GM12878 (cell line): ENCODE data around the gene NLGN1. TPM values are rescaled to one million over a fixed set of nuclear protein-coding genes. Genes with fewer than 3 reads are reported as not detected.

Source experiments
- ATAC-seq: fragments of 200-7000 bp; cut with Tn5 transposase; 3 replicates; pipeline ENCODE4 v1.9.1; 2020; ENCODE audit warnings: mild to moderate bottlenecking, moderate library complexity
- BruUV-seq: library from RNA; stranded (reverse); fragments of 400-500 nt; replicated peaks from 2 replicates; lab custom pipeline; 2021; lab: Mats Ljungman, UMichigan
- CTCF ChIA-PET: fragments of 300-600 bp; sonication (Branson Sonifier 250); formaldehyde crosslinking; extraction: SDS; loops from one replicate; lab custom pipeline; 2021; ENCODE audit warnings: inconsistent platforms; lab: Yijun Ruan, JAX
- POLR2A ChIA-PET: fragments of 350-600 bp; formaldehyde crosslinking; extraction: SDS; loops from one replicate; lab custom pipeline; 2021; ENCODE audit warnings: inconsistent platforms; lab: Charles Lee
- RAD21 ChIA-PET: fragments of 300-600 bp; sonication (Branson Sonifier 250); formaldehyde crosslinking; loops from one replicate; lab custom pipeline; 2023; ENCODE audit warnings: antibody characterized with exemption; ENCODE audit not compliant: unreplicated experiment; lab: Charles Lee
- SMC1A ChIA-PET: fragments of 300-600 bp; sonication (Branson Sonifier 250); formaldehyde crosslinking; loops from one replicate; lab custom pipeline; 2023; ENCODE audit not compliant: unreplicated experiment, uncharacterized antibody; lab: Charles Lee
- DNase-seq: peaks from one replicate; pipeline ENCODE4 v3.0.0-alpha.2; 2011; ENCODE audit warnings: low read depth, low spot score
- FAIRE-seq: peaks from 3 replicates; lab custom pipeline; 2011; peaks lifted over from hg19 to GRCh38; lab: Jason Lieb, UNC
- H2AFZ ChIP-seq: 2 replicates; pipeline ENCODE4 v1.6.0; 2011; ENCODE audit warnings: low read depth, low read length, control low read depth; ENCODE audit not compliant: control insufficient read depth
- H3K27ac ChIP-seq: 2 replicates; pipeline ENCODE4 v1.5.1; 2011; ENCODE audit warnings: control low read depth; ENCODE audit not compliant: control insufficient read depth, insufficient read depth
- H3K27me3 ChIP-seq, 2 experiments: replicated peaks in 1 of 2; 2 replicates each; pipeline versions ENCODE4 v1.6.0 to v1.6.1; 2011; ENCODE audit warnings: low read length in 1 of 2; ENCODE audit not compliant: control insufficient read depth in 2 of 2, insufficient read depth in 2 of 2
- H3K36me3 ChIP-seq, 2 experiments: 2 replicates each; pipeline ENCODE4 v1.5.1; 2011; ENCODE audit warnings: low read length in 1 of 2; ENCODE audit not compliant: control insufficient read depth in 2 of 2, insufficient read depth in 2 of 2
- H3K4me1 ChIP-seq: 2 replicates; pipeline ENCODE4 v1.6.1; 2011; ENCODE audit warnings: mild to moderate bottlenecking, low read length, moderate library complexity, mixed read lengths; ENCODE audit not compliant: control insufficient read depth, insufficient read depth
- H3K4me2 ChIP-seq: 2 replicates; pipeline ENCODE4 v1.6.0; 2011; ENCODE audit warnings: control low read depth; ENCODE audit not compliant: control insufficient read depth, insufficient read depth
- H3K4me3 ChIP-seq: fragments of 200-600 bp; sonication (generic); 2 replicates; pipeline ENCODE4 v1.5.1; 2016
- H3K79me2 ChIP-seq: 2 replicates; pipeline ENCODE4 v1.6.0; 2011; ENCODE audit warnings: low read length; ENCODE audit not compliant: control insufficient read depth, insufficient read depth
- H3K9ac ChIP-seq: 2 replicates; pipeline ENCODE4 v1.8.0; 2011; ENCODE audit warnings: low read length, control low read depth, mixed read lengths; ENCODE audit not compliant: control insufficient read depth, insufficient read depth
- H3K9me3 ChIP-seq: replicated peaks from 3 replicates; pipeline ENCODE4 v1.5.1; 2011; ENCODE audit warnings: mild to moderate bottlenecking, low read length; ENCODE audit not compliant: control insufficient read depth, insufficient read depth
- H4K20me1 ChIP-seq: 2 replicates; pipeline ENCODE4 v1.6.0; 2011; ENCODE audit not compliant: control insufficient read depth, insufficient read depth
- CBFB ChIP-seq: IDR thresholded peaks from 2 replicates; pipeline ENCODE4 v1.6.1; 2016; ENCODE audit warnings: antibody characterized with exemption, low read depth
- CBX5 ChIP-seq: sonication (generic); IDR thresholded peaks from 2 replicates; pipeline ENCODE4 v1.6.1; 2016; ENCODE audit warnings: low read depth, moderate library complexity, mild to moderate bottlenecking, inconsistent platforms
- CUX1 ChIP-seq: IDR thresholded peaks from 2 replicates; pipeline ENCODE4 v1.6.1; 2012; ENCODE audit warnings: improper control_type of control experiment, low read depth, low read length; ENCODE audit not compliant: insufficient replicate concordance
- E2F4 ChIP-seq: IDR thresholded peaks from 2 replicates; pipeline ENCODE4 v1.6.1; 2012; ENCODE audit warnings: low read depth, low read length, improper control_type of control experiment
- E2F8 ChIP-seq: fragments of 450-650 bp; IDR thresholded peaks from 2 replicates; pipeline ENCODE4 v1.6.1; 2018; ENCODE audit warnings: mild to moderate bottlenecking, low read depth, moderate library complexity; ENCODE audit not compliant: partially characterized antibody
- EED ChIP-seq: sonication (generic); IDR thresholded peaks from 2 replicates; pipeline ENCODE4 v1.6.1; 2016; ENCODE audit warnings: antibody characterized with exemption, low read depth
- MAX ChIP-seq: IDR thresholded peaks from 2 replicates; pipeline ENCODE4 v1.6.1; 2012; ENCODE audit warnings: low read depth, low read length, improper control_type of control experiment
- PBX3 ChIP-seq: IDR thresholded peaks from 2 replicates; pipeline ENCODE4 v1.6.1; 2011; ENCODE audit warnings: mild to moderate bottlenecking, low read depth, low read length, moderate library complexity; ENCODE audit not compliant: insufficient replicate concordance
- POLR2A ChIP-seq: IDR thresholded peaks from 2 replicates; pipeline ENCODE4 v1.6.1; 2011; ENCODE audit warnings: low read depth, mild to moderate bottlenecking, low read length
- RBBP5 ChIP-seq: fragments of 200-600 bp; sonication (generic); conservative IDR thresholded peaks from 2 replicates; pipeline ENCODE4 v1.6.1; 2016
- RELA ChIP-seq: fragments of 450-650 bp; IDR thresholded peaks from 2 replicates; pipeline ENCODE4 v1.8.0; 2014; ENCODE audit warnings: borderline replicate concordance; ENCODE audit not compliant: partially characterized antibody
- SMAD1 ChIP-seq: fragments of 450-650 bp; IDR thresholded peaks from 2 replicates; pipeline ENCODE4 v1.6.1; 2018; ENCODE audit warnings: mild to moderate bottlenecking, low read depth; ENCODE audit not compliant: partially characterized antibody
- SP1 ChIP-seq: IDR thresholded peaks from one replicate; pipeline ENCODE4 v1.6.1; 2011; ENCODE audit warnings: low read depth, low read length
- TAF1 ChIP-seq: IDR thresholded peaks from 2 replicates; pipeline ENCODE4 v1.6.1; 2011; ENCODE audit warnings: mild to moderate bottlenecking, low read depth, low read length, borderline replicate concordance
- ZNF384 ChIP-seq: IDR thresholded peaks from 2 replicates; pipeline ENCODE4 v1.6.1; 2012; ENCODE audit warnings: low read depth, mild to moderate bottlenecking, low read length, improper control_type of control experiment, borderline replicate concordance
- WGBS: methylation state at CpG from one replicate; pipeline ENCODE4 v1.1.6; 2016; ENCODE audit warnings: low lambda C conversion rate; ENCODE audit not compliant: insufficient replicate concordance, insufficient coverage; ENCODE audit errors: missing lambda C conversion rate; 5-methylcytosine and 5-hydroxymethylcytosine counted together
- in situ Hi-C: fragments of 300-500 bp; cut with MboI; formaldehyde crosslinking; loops from 9 replicates; pipeline ENCODE4 v1.14.3; 2018; ENCODE audit warnings: mixed read lengths
- intact Hi-C: fragments of 100-400 bp; cut with micrococcal nuclease; formaldehyde crosslinking; loops from one replicate; pipeline ENCODE4 v1.14.2; 2022; ENCODE audit not compliant: unreplicated experiment
- polyA plus RNA-seq, 11 experiments: library from polyadenylated mRNA; depleted of rRNA in 4 of 11; unstranded in 6 of 11; stranded (reverse) in 5 of 11; fragments of >200 nt; fragmentation: Nextera tagmentation in 4 of 11; fragmentation: Illumina TruSeq in 1 of 11; extraction: Ambion mirVana in 4 of 11; extraction: Trizol in 1 of 11; gene quantifications; 1 replicate in 1 of 11; 2 replicates in 10 of 11; pipeline versions ENCODE4 v1.2.1 to v1.2.3, GENCODE V29; 2011 to 2016; ENCODE audit warnings: inconsistent platforms in 2 of 11, missing spikeins in 2 of 11, low read depth in 1 of 11
- total RNA-seq, 4 experiments: library from RNA; depleted of rRNA in 3 of 4; stranded (reverse); fragments of >200 nt in 3 of 4; fragmentation: Illumina TruSeq in 1 of 4; extraction: Trizol in 1 of 4; gene quantifications; 2 replicates each; pipeline versions ENCODE4 v1.2.1 to v1.2.3, GENCODE V29; 2013 to 2021

The NLGN1 gene
- total and polyA plus RNA-seq, 10 of the 15 experiments (the other 5 are each of a cell fraction or from before 2014, with no cell fraction given), result not detected

- Histone ChIP-seq H3K4me1 (no peaks in the 10 kb centered on the region), H3K9me3 (no peaks in the 10 kb centered on the region), H4K20me1 (no peaks in the 10 kb centered on the region), H3K4me3 (no peak overlapping the region), H3K9ac (no peak overlapping the region), H3K27me3 (no peaks in the 10 kb centered on the region), H3K79me2 (no peaks in the 10 kb centered on the region), H2AFZ (no peak overlapping the region), H3K36me3 (no peaks in the 10 kb centered on the region), H3K27ac (no peak overlapping the region), H3K4me2 (no peak overlapping the region)
- 44% methylated on average over 2 of the region's 2 CpGs for WGBS
- SMC1A ChIA-PET, result interaction anchor here (0.7 kb wide), 1 partner anchor 539 kb away, joined by 3 read pairs; no protein-coding TSS in a partner anchor
- BruUV-seq, result no TSS peak
- in situ Hi-C loops (no loop called here), intact Hi-C loops (no loop called here)
- FAIRE-seq (no peak), DNase-seq (no peak), ATAC-seq (no peak)
- RAD21 ChIA-PET, result no interaction called here
- POLR2A ChIA-PET, result no interaction called here
- CTCF ChIA-PET, result interaction anchor here (0.9 kb wide), 1 partner anchor 11 kb away, joined by 3 read pairs; no protein-coding TSS in a partner anchor
- TF ChIP-seq POLR2A (no peak), SMAD1 (no peak), ZNF384 (no peak), PBX3 (no peak), CBFB (no peak), CUX1 (no peak), TAF1 (no peak), SP1 (no peak), E2F8 (no peak), RELA (no peak), CBX5 (no peak), RBBP5 (no peak), MAX (no peak), EED (no peak), E2F4 (no peak)
Measured at GRCh38 chr3:173921732-173922131, 524.2 kb downstream of the NLGN1 start.
